Measurements from ENCODE around the gene SPOCK3.
"Not testable (repeated sequence)": the region's sequence is repeated elsewhere in the genome, so short reads cannot be mapped to it uniquely, and the experiment has no call there.

SPOCK3 gene

GRCh38 chr4:166827167-166827566 lies 407.1 kb downstream of the SPOCK3 start:
- DNase-seq: no peak
- TF ChIP-seq POLR2A (IDR thresholded peaks at IDR 0.05; ENCODE audit: low read length) (no peak), GATA1 (IDR thresholded peaks at IDR 0.05; ENCODE audit: low read depth, low read length) (no peak)

GRCh38 chr4:166823848-166824247 lies 410.4 kb downstream of the SPOCK3 start:
- TF ChIP-seq POLR2A (IDR thresholded peaks at IDR 0.05; ENCODE audit: low read length) (no peak), GATA1 (IDR thresholded peaks at IDR 0.05; ENCODE audit: low read depth, low read length) (no peak)
- no peak for DNase-seq

GRCh38 chr4:166823126-166823525 lies 411.2 kb downstream of the SPOCK3 start:
- TF ChIP-seq POLR2A (IDR thresholded peaks at IDR 0.05; ENCODE audit: low read length) (no peak), GATA1 (IDR thresholded peaks at IDR 0.05; ENCODE audit: low read depth, low read length) (no peak)
- no peak for DNase-seq

- TF ChIP-seq GATA1 (IDR thresholded peaks at IDR 0.05; ENCODE audit: low read depth, low read length): no peak
- TF ChIP-seq POLR2A (IDR thresholded peaks at IDR 0.05; ENCODE audit: low read length): no peak
- no peak for DNase-seq
Measured at GRCh38 chr4:166822386-166822785, 411.9 kb downstream of the SPOCK3 start.

GRCh38 chr4:166816890-166817289 lies 417.4 kb downstream of the SPOCK3 start:
- no peak for DNase-seq
- TF ChIP-seq POLR2A (IDR thresholded peaks at IDR 0.05; ENCODE audit: low read length) (no peak), GATA1 (IDR thresholded peaks at IDR 0.05; ENCODE audit: low read depth, low read length) (no peak)

GRCh38 chr4:166808380-166808779 lies 425.9 kb downstream of the SPOCK3 start:
- DNase-seq: no peak
- TF ChIP-seq GATA1 (IDR thresholded peaks at IDR 0.05; ENCODE audit: low read depth, low read length) (no peak), POLR2A (IDR thresholded peaks at IDR 0.05; ENCODE audit: low read length) (no peak)

GRCh38 chr4:166802346-166802745 lies 431.9 kb downstream of the SPOCK3 start:
- no peak for TF ChIP-seq POLR2A (IDR thresholded peaks at IDR 0.05; ENCODE audit: low read length)
- no peak for TF ChIP-seq GATA1 (IDR thresholded peaks at IDR 0.05; ENCODE audit: low read depth, low read length)

GRCh38 chr4:166798126-166798525 lies 436.2 kb downstream of the SPOCK3 start:
- TF ChIP-seq GATA1 (IDR thresholded peaks at IDR 0.05; ENCODE audit: low read depth, low read length) (no peak), POLR2A (IDR thresholded peaks at IDR 0.05; ENCODE audit: low read length) (no peak)
- no peak for DNase-seq

More at GRCh38 chr4:166802346-166802745, 431.9 kb downstream of the SPOCK3 start:
- DNase-seq: no peak

GRCh38 chr4:166777760-166778159 lies 456.5 kb downstream of the SPOCK3 start:
- no peak for DNase-seq
- TF ChIP-seq POLR2A (IDR thresholded peaks at IDR 0.05; ENCODE audit: low read length) (no peak), GATA1 (IDR thresholded peaks at IDR 0.05; ENCODE audit: low read depth, low read length) (no peak)

GRCh38 chr4:166763018-166763417 lies 471.3 kb downstream of the SPOCK3 start:
- TF ChIP-seq POLR2A (IDR thresholded peaks at IDR 0.05; ENCODE audit: low read length) (no peak), GATA1 (IDR thresholded peaks at IDR 0.05; ENCODE audit: low read depth, low read length) (no peak)
- DNase-seq: no peak

GRCh38 chr4:166741742-166742141 lies 492.6 kb downstream of the SPOCK3 start:
- DNase-seq: no peak
- TF ChIP-seq POLR2A (IDR thresholded peaks at IDR 0.05; ENCODE audit: low read length): no peak
- TF ChIP-seq GATA1 (IDR thresholded peaks at IDR 0.05; ENCODE audit: low read depth, low read length): no peak

GRCh38 chr4:166739215-166739614 lies 495.1 kb downstream of the SPOCK3 start:
- DNase-seq: not testable (repeated sequence)

- TF ChIP-seq POLR2A (IDR thresholded peaks at IDR 0.05; ENCODE audit: low read length) (no peak), GATA1 (IDR thresholded peaks at IDR 0.05; ENCODE audit: low read depth, low read length) (no peak)
- no peak for DNase-seq
Measured at GRCh38 chr4:166737430-166737829, 496.9 kb downstream of the SPOCK3 start.

- no peak for TF ChIP-seq GATA1 (IDR thresholded peaks at IDR 0.05; ENCODE audit: low read depth, low read length)
- TF ChIP-seq POLR2A (IDR thresholded peaks at IDR 0.05; ENCODE audit: low read length): no peak
- DNase-seq: no peak
Measured at GRCh38 chr4:166735553-166735952, 498.7 kb downstream of the SPOCK3 start.

GRCh38 chr4:166734797-166735196 lies 499.5 kb downstream of the SPOCK3 start:
- no peak for DNase-seq
- TF ChIP-seq POLR2A (IDR thresholded peaks at IDR 0.05; ENCODE audit: low read length): no peak

GRCh38 chr4:166733686-166734085 lies 500.6 kb downstream of the SPOCK3 start:
- TF ChIP-seq POLR2A (IDR thresholded peaks at IDR 0.05; ENCODE audit: low read length) (no peak), GATA1 (IDR thresholded peaks at IDR 0.05; ENCODE audit: low read depth, low read length) (no peak)

More at GRCh38 chr4:166733686-166734085, 500.6 kb downstream of the SPOCK3 start:
- DNase-seq: no peak
